Uterus (tissue), 2 donors: ENCODE measurements around the gene IFI27L2.

Experiments used
- CTCF ChIP-seq, 4 experiments: fragments of 200-600 bp in 2 of 4; fragments of 450-650 bp in 2 of 4; sonication (generic) in 2 of 4; IDR thresholded peaks; one replicate each; pipeline ENCODE4 v1.5.1; 2016 to 2019; ENCODE audit warnings: antibody characterized with exemption in 4 of 4, mild to moderate bottlenecking in 2 of 4, moderate library complexity in 1 of 4
- POLR2A ChIP-seq, 2 donors: fragments of 450-650 bp; IDR thresholded peaks; one replicate each; pipeline ENCODE4 v1.6.1; 2016; ENCODE audit warnings: antibody characterized with exemption in 2 of 2, mild to moderate bottlenecking in 1 of 2, moderate library complexity in 1 of 2

DNA sequence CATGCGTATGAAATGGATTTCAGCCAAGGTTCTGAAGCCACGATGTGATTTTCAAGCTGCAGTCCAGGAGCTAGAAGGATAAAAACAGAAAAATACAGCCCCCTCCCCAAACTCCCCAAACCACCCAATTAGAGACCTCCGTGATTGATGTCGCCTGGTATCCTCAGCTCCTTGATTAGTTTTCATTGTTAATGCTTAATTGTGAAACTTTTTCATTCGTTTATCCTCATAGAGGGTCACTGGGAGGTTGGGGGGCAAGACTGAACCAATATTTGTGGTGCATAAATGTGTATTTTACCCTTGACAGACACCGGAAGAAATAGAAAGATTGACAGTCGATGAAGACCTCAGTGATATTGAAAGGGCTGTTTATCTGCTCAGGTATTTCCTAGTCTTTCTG is 46.3 kb upstream of the IFI27L2 start:
- no peak for TF ChIP-seq CTCF (IDR thresholded peaks at IDR 0.05)
- TF ChIP-seq POLR2A (IDR thresholded peaks at IDR 0.05), result no peak
